Memory B cell (primary cell): Measurements from ENCODE around the gene CHD6.

Experiments
- ATAC-seq: fragments of 150-1000 bp; cut with Tn5 transposase; 2 replicates; pipeline ENCODE4 v1.10.0; 2021; ENCODE audit warnings: low read depth, mild to moderate bottlenecking, moderate library complexity
- DNase-seq, 2 donors: peaks; one replicate each; pipeline ENCODE4 v3.0.0; 2022; ENCODE audit warnings: low spot score in 2 of 2
- H3K27ac Mint-ChIP-seq: one replicate; pipeline ENCODE4 v1.8.0; 2022; ENCODE audit warnings: mild to moderate bottlenecking, moderate library complexity, mixed read lengths
- H3K27me3 Mint-ChIP-seq: one replicate; pipeline ENCODE4 v1.8.0; 2022; ENCODE audit warnings: mixed read lengths
- H3K36me3 Mint-ChIP-seq: one replicate; pipeline ENCODE4 v1.8.0; 2022; ENCODE audit warnings: mild to moderate bottlenecking, mixed read lengths
- H3K4me1 Mint-ChIP-seq: one replicate; pipeline ENCODE4 v1.8.0; 2022; ENCODE audit warnings: mixed read lengths
- H3K4me3 Mint-ChIP-seq: one replicate; pipeline ENCODE4 v1.8.0; 2022; ENCODE audit warnings: mild to moderate bottlenecking, moderate library complexity, mixed read lengths
- H3K9me3 Mint-ChIP-seq: one replicate; pipeline ENCODE4 v1.8.0; 2022; ENCODE audit warnings: mixed read lengths

Gene CHD6

GRCh38 chr20:41507851-41508250, 110.3 kb downstream of the CHD6 start:
- ATAC-seq = no peak
- peaks cover 9% of the 10 kb centered on the region for H3K9me3 Mint-ChIP-seq
- no peak overlapping the region for H3K4me3 Mint-ChIP-seq

GRCh38 chr20:41507436-41507835, 110.7 kb downstream of the CHD6 start:
- peaks cover 10% of the 10 kb centered on the region for H3K4me1 Mint-ChIP-seq

More at GRCh38 chr20:41507851-41508250, 110.3 kb downstream of the CHD6 start:
- Mint-ChIP-seq H3K27me3 (no peaks in the 10 kb centered on the region), H3K27ac (no peak overlapping the region), H3K4me1 (peaks cover 12% of the 10 kb centered on the region), H3K36me3 (peaks cover 45% of the 10 kb centered on the region)
- no peak for DNase-seq

GRCh38 chr20:41506192-41506915, 111.8 kb downstream of the CHD6 start:
- Mint-ChIP-seq H3K27me3 (no peaks in the 10 kb centered on the region), H3K36me3 (peaks cover 32% of the 10 kb centered on the region), H3K27ac (no peak overlapping the region), H3K4me3 (no peak overlapping the region), H3K4me1 (peaks cover 10% of the 10 kb centered on the region), H3K9me3 (peaks cover 9% of the 10 kb centered on the region)
- no peak for DNase-seq
- ATAC-seq = no peak

More at GRCh38 chr20:41507436-41507835, 110.7 kb downstream of the CHD6 start:
- Mint-ChIP-seq H3K9me3 (peaks cover 9% of the 10 kb centered on the region), H3K27me3 (no peaks in the 10 kb centered on the region), H3K36me3 (peaks cover 41% of the 10 kb centered on the region), H3K4me3 (no peak overlapping the region), H3K27ac (no peak overlapping the region)
- no peak for ATAC-seq
- no peak for DNase-seq

- no peak overlapping the region for H3K4me3 Mint-ChIP-seq
- no peak overlapping the region for H3K27ac Mint-ChIP-seq
- no peaks in the 10 kb centered on the region for H3K27me3 Mint-ChIP-seq
- ATAC-seq (no peak), DNase-seq (no peak)
- H3K9me3 Mint-ChIP-seq = peaks cover 9% of the 10 kb centered on the region
- peaks cover 32% of the 10 kb centered on the region for H3K36me3 Mint-ChIP-seq
- H3K4me1 Mint-ChIP-seq = peaks cover 12% of the 10 kb centered on the region
These were observed 113.0 kb downstream of the CHD6 start for GRCh38 chr20:41505184-41505583.

- no peak for ATAC-seq
- peaks cover 5% of the 10 kb centered on the region for H3K4me1 Mint-ChIP-seq
These were observed 116.8 kb downstream of the CHD6 start for GRCh38 chr20:41501376-41501775.

GRCh38 chr20:41499961-41500725, 118.0 kb downstream of the CHD6 start:
- Mint-ChIP-seq H3K36me3 (peaks cover 36% of the 10 kb centered on the region), H3K27me3 (no peaks in the 10 kb centered on the region), H3K9me3 (peaks cover 2% of the 10 kb centered on the region), H3K4me1 (peaks cover 5% of the 10 kb centered on the region), H3K4me3 (no peak overlapping the region), H3K27ac (no peak overlapping the region)
- DNase-seq = no peak
- ATAC-seq = no peak

More at GRCh38 chr20:41501376-41501775, 116.8 kb downstream of the CHD6 start:
- Mint-ChIP-seq H3K4me3 (no peak overlapping the region), H3K36me3 (peaks cover 37% of the 10 kb centered on the region), H3K27ac (no peak overlapping the region), H3K9me3 (peaks cover 9% of the 10 kb centered on the region), H3K27me3 (no peaks in the 10 kb centered on the region)
- no peak for DNase-seq

GRCh38 chr20:41499064-41499463, 119.1 kb downstream of the CHD6 start:
- Mint-ChIP-seq H3K9me3 (peaks cover 1% of the 10 kb centered on the region), H3K27me3 (no peaks in the 10 kb centered on the region), H3K27ac (no peak overlapping the region), H3K4me3 (no peak overlapping the region), H3K36me3 (peaks cover 39% of the 10 kb centered on the region), H3K4me1 (peaks cover 4% of the 10 kb centered on the region)
- DNase-seq (no peak), ATAC-seq (no peak)

GRCh38 chr20:41497186-41497895, 120.8 kb downstream of the CHD6 start:
- no peaks in the 10 kb centered on the region for H3K9me3 Mint-ChIP-seq
- H3K27ac Mint-ChIP-seq = no peak overlapping the region
- DNase-seq = no peak
- H3K27me3 Mint-ChIP-seq = no peaks in the 10 kb centered on the region
- H3K4me3 Mint-ChIP-seq = no peak overlapping the region
- no peak for ATAC-seq
- H3K4me1 Mint-ChIP-seq = peaks cover 2% of the 10 kb centered on the region
- peaks cover 48% of the 10 kb centered on the region for H3K36me3 Mint-ChIP-seq

GRCh38 chr20:41494451-41494850, 123.7 kb downstream of the CHD6 start:
- peak overlapping the region; percentile 20 for H3K27ac Mint-ChIP-seq

GRCh38 chr20:41483553-41483930, 134.6 kb downstream of the CHD6 start:
- no peak for ATAC-seq
- H3K27me3 Mint-ChIP-seq = no peaks in the 10 kb centered on the region
- peaks cover 58% of the 10 kb centered on the region for H3K36me3 Mint-ChIP-seq
- H3K4me3 Mint-ChIP-seq = no peak overlapping the region
- peaks cover 4% of the 10 kb centered on the region for H3K4me1 Mint-ChIP-seq
- peak overlapping the region; percentile 29 for H3K27ac Mint-ChIP-seq
- no peaks in the 10 kb centered on the region for H3K9me3 Mint-ChIP-seq
- DNase-seq = no peak

More at GRCh38 chr20:41494451-41494850, 123.7 kb downstream of the CHD6 start:
- Mint-ChIP-seq H3K36me3 (peaks cover 55% of the 10 kb centered on the region), H3K9me3 (no peaks in the 10 kb centered on the region), H3K4me3 (no peak overlapping the region), H3K4me1 (no peaks in the 10 kb centered on the region), H3K27me3 (no peaks in the 10 kb centered on the region)
- DNase-seq (no peak), ATAC-seq (no peak)

GRCh38 chr20:41482647-41483552, 135.3 kb downstream of the CHD6 start:
- peaks cover 59% of the 10 kb centered on the region for H3K36me3 Mint-ChIP-seq
- no peaks in the 10 kb centered on the region for H3K27me3 Mint-ChIP-seq
- peak overlapping the region; percentile 29 for H3K27ac Mint-ChIP-seq

GRCh38 chr20:41480054-41480770, 138.0 kb downstream of the CHD6 start:
- H3K27ac Mint-ChIP-seq = peak overlapping the region; percentile 76
- no peaks in the 10 kb centered on the region for H3K9me3 Mint-ChIP-seq
- peaks cover 47% of the 10 kb centered on the region for H3K36me3 Mint-ChIP-seq
- DNase-seq = no peak
- H3K4me3 Mint-ChIP-seq = no peak overlapping the region
- H3K4me1 Mint-ChIP-seq = peaks cover 4% of the 10 kb centered on the region
- no peaks in the 10 kb centered on the region for H3K27me3 Mint-ChIP-seq
- ATAC-seq = peak; percentile 41

More at GRCh38 chr20:41482647-41483552, 135.3 kb downstream of the CHD6 start:
- ATAC-seq = no peak
- DNase-seq = no peak
- H3K4me3 Mint-ChIP-seq = no peak overlapping the region
- H3K4me1 Mint-ChIP-seq = peaks cover 4% of the 10 kb centered on the region
- H3K9me3 Mint-ChIP-seq = no peaks in the 10 kb centered on the region

GRCh38 chr20:41479113-41479512, 139.1 kb downstream of the CHD6 start:
- H3K9me3 Mint-ChIP-seq = no peaks in the 10 kb centered on the region
- peaks cover 39% of the 10 kb centered on the region for H3K36me3 Mint-ChIP-seq
- no peak overlapping the region for H3K4me3 Mint-ChIP-seq

More at GRCh38 chr20:41479113-41479512, 139.1 kb downstream of the CHD6 start:
- DNase-seq = no peak
- Mint-ChIP-seq H3K27ac (no peak overlapping the region), H3K4me1 (peaks cover 4% of the 10 kb centered on the region), H3K27me3 (no peaks in the 10 kb centered on the region)
- no peak for ATAC-seq
